HEK293 (cell line): ENCODE data around the gene ICE2.

Source experiments
- CTCF ChIA-PET: fragments of 350-600 bp; formaldehyde crosslinking; extraction: SDS; loops from one replicate; lab custom pipeline; 2021; ENCODE audit warnings: antibody characterized with exemption; lab: Yijun Ruan, JAX
- POLR2A ChIA-PET: fragments of 300-600 bp; formaldehyde crosslinking; extraction: SDS; loops from one replicate; lab custom pipeline; 2020; ENCODE audit warnings: antibody characterized with exemption, inconsistent platforms; lab: Yijun Ruan, JAX
- H3K27ac ChIP-seq: fragments of 200-500 bp; sonication (Bioruptor generic); 2 replicates; pipeline ENCODE4 v1.5.1; 2014; ENCODE audit warnings: low read depth, low read length, control low read depth, inconsistent platforms; ENCODE audit errors: extremely low read depth
- H3K36me3 ChIP-seq, 2 experiments: fragments of 200-500 bp in 1 of 2; sonication (Bioruptor generic) in 1 of 2; 1 replicate in 1 of 2; 2 replicates in 1 of 2; pipeline ENCODE4 v1.5.1; 2014 to 2017; ENCODE audit warnings: inconsistent platforms in 2 of 2, low read length in 2 of 2; ENCODE audit not compliant: control insufficient read depth in 2 of 2, insufficient read depth in 1 of 2
- H3K4me1 ChIP-seq: fragments of 200-500 bp; sonication (Bioruptor generic); 2 replicates; pipeline ENCODE4 v1.5.1; 2014; ENCODE audit warnings: mild to moderate bottlenecking, low read length, inconsistent platforms; ENCODE audit not compliant: control insufficient read depth, insufficient read depth
- H3K4me3 ChIP-seq: 2 replicates; pipeline ENCODE4 v1.5.1; 2011; ENCODE audit warnings: low read depth, mild to moderate bottlenecking, control low read depth, low read length, moderate library complexity
- H3K9me3 ChIP-seq: fragments of 200-500 bp; sonication (Bioruptor generic); 2 replicates; pipeline ENCODE4 v1.5.1; 2014; ENCODE audit warnings: low read depth, low read length, inconsistent platforms; ENCODE audit not compliant: control insufficient read depth, insufficient read depth
- FEZF1 ChIP-seq: fragments of 450-650 bp; formaldehyde crosslinking; IDR thresholded peaks from 2 replicates; pipeline ENCODE4 v1.5.1; 2016; ENCODE audit warnings: missing biosample characterization, missing genetic modification characterization
- GLI4 ChIP-seq: fragments of 450-650 bp; formaldehyde crosslinking; IDR thresholded peaks from 2 replicates; pipeline ENCODE4 v1.5.1; 2016; ENCODE audit warnings: missing biosample characterization, missing genetic modification characterization
- GLIS1 ChIP-seq: fragments of 450-650 bp; formaldehyde crosslinking; IDR thresholded peaks from 2 replicates; pipeline ENCODE4 v1.5.1; 2016; ENCODE audit warnings: missing biosample characterization, missing genetic modification characterization
- IKZF3 ChIP-seq: fragments of 450-650 bp; IDR thresholded peaks from 2 replicates; pipeline ENCODE4 v1.5.0; 2018; ENCODE audit warnings: missing biosample characterization, mild to moderate bottlenecking, missing genetic modification characterization, moderate library complexity
- KLF1 ChIP-seq: fragments of 450-650 bp; formaldehyde crosslinking; IDR thresholded peaks from 2 replicates; pipeline ENCODE4 v1.5.1; 2016; ENCODE audit warnings: missing biosample characterization, missing genetic modification characterization
- KLF10 ChIP-seq: fragments of 450-650 bp; IDR thresholded peaks from 2 replicates; pipeline ENCODE4 v1.5.1; 2018; ENCODE audit warnings: missing biosample characterization, mild to moderate bottlenecking, missing genetic modification characterization
- SP7 ChIP-seq: fragments of 450-650 bp; formaldehyde crosslinking; IDR thresholded peaks from 2 replicates; pipeline ENCODE4 v1.5.1; 2016; ENCODE audit warnings: missing biosample characterization, missing genetic modification characterization
- WT1 ChIP-seq: fragments of 450-650 bp; formaldehyde crosslinking; IDR thresholded peaks from 2 replicates; pipeline ENCODE4 v1.5.1; 2016; ENCODE audit warnings: missing biosample characterization, missing genetic modification characterization
- ZBTB1 ChIP-seq: fragments of 450-650 bp; formaldehyde crosslinking; IDR thresholded peaks from 2 replicates; pipeline ENCODE4 v1.5.1; 2016; ENCODE audit warnings: missing biosample characterization, missing genetic modification characterization
- ZBTB20 ChIP-seq: fragments of 450-650 bp; formaldehyde crosslinking; IDR thresholded peaks from 2 replicates; pipeline ENCODE4 v1.5.1; 2016; ENCODE audit warnings: missing biosample characterization, missing genetic modification characterization
- ZEB2 ChIP-seq: fragments of 450-650 bp; formaldehyde crosslinking; IDR thresholded peaks from 2 replicates; pipeline ENCODE4 v1.5.1; 2016; ENCODE audit warnings: missing biosample characterization, missing genetic modification characterization
- ZIC2 ChIP-seq: fragments of 450-650 bp; formaldehyde crosslinking; IDR thresholded peaks from 2 replicates; pipeline ENCODE4 v1.5.1; 2016; ENCODE audit warnings: missing biosample characterization, missing genetic modification characterization
- ZNF140 ChIP-seq: fragments of 450-650 bp; formaldehyde crosslinking; IDR thresholded peaks from 2 replicates; pipeline ENCODE4 v1.5.1; 2016; ENCODE audit warnings: missing biosample characterization, missing genetic modification characterization
- ZNF169 ChIP-seq: fragments of 450-650 bp; formaldehyde crosslinking; IDR thresholded peaks from 2 replicates; pipeline ENCODE4 v1.5.1; 2016; ENCODE audit warnings: missing biosample characterization, missing genetic modification characterization
- ZNF433 ChIP-seq: fragments of 450-650 bp; formaldehyde crosslinking; IDR thresholded peaks from 2 replicates; pipeline ENCODE4 v1.5.1; 2016; ENCODE audit warnings: missing biosample characterization, missing genetic modification characterization, low read depth
- ZNF571 ChIP-seq: fragments of 450-650 bp; formaldehyde crosslinking; IDR thresholded peaks from 2 replicates; pipeline ENCODE4 v1.5.0; 2017; ENCODE audit warnings: missing biosample characterization, missing genetic modification characterization
- ZNF670 ChIP-seq: fragments of 450-650 bp; formaldehyde crosslinking; IDR thresholded peaks from 2 replicates; pipeline ENCODE4 v1.5.1; 2016; ENCODE audit warnings: missing biosample characterization, missing genetic modification characterization, low read depth
- ZNF747 ChIP-seq: fragments of 450-650 bp; formaldehyde crosslinking; IDR thresholded peaks from 2 replicates; pipeline ENCODE4 v1.5.1; 2016; ENCODE audit warnings: missing biosample characterization, missing genetic modification characterization
- ZNF776 ChIP-seq: fragments of 450-650 bp; formaldehyde crosslinking; IDR thresholded peaks from 2 replicates; pipeline ENCODE4 v1.5.0; 2017; ENCODE audit warnings: missing biosample characterization, missing genetic modification characterization, borderline replicate concordance
- TF ChIP-seq, protein P1 (sequence below): fragments of 450-650 bp; formaldehyde crosslinking; IDR thresholded peaks from 2 replicates; pipeline ENCODE4 v1.5.1; 2016; ENCODE audit warnings: missing biosample characterization, missing genetic modification characterization
- TF ChIP-seq, protein P2 (sequence below): fragments of 450-650 bp; formaldehyde crosslinking; optimal IDR thresholded peaks from 2 replicates; pipeline ENCODE3; 2016; ENCODE audit warnings: missing biosample characterization, mild to moderate bottlenecking, missing genetic modification characterization
- TF ChIP-seq, protein P3 (sequence below): fragments of 450-650 bp; formaldehyde crosslinking; IDR thresholded peaks from 2 replicates; pipeline ENCODE4 v1.5.1; 2016; ENCODE audit warnings: missing biosample characterization, missing genetic modification characterization
- TF ChIP-seq, protein P4 (sequence below): fragments of 450-650 bp; formaldehyde crosslinking; IDR thresholded peaks from 2 replicates; pipeline ENCODE4 v1.5.1; 2016; ENCODE audit warnings: missing biosample characterization, missing genetic modification characterization
- TF ChIP-seq, protein P5 (sequence below): fragments of 450-650 bp; formaldehyde crosslinking; IDR thresholded peaks from 2 replicates; pipeline ENCODE4 v1.5.1; 2016; ENCODE audit warnings: missing biosample characterization, missing genetic modification characterization

Gene ICE2

DNA sequence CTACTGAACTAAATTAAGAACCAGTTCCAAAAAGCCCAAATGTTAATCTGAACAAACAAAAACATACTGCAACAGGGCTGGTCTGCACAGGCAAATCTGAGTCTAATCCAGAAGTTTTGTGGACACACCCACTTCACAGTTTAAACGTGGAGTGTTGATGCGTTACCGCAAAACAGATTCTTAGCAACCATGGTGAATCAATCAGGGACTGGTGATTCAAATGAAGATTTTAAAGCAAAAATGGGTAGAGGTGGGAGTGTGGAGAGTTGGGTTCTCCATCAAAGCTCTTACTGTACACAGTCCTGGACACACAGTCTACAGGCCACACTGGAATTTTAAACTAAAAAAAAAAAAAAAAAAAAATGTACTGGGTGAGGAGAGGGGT is 86.3 kb downstream of the ICE2 start (continued):
- TF ChIP-seq ZNF433 (tag by site-specific recombination) = no peak
- TF ChIP-seq ZNF747 (tag by site-specific recombination) = no peak
- TF ChIP-seq KLF10 (tag by site-specific recombination) = peak; percentile 68; the same call in 1 of the 2 replicates
- TF ChIP-seq, protein P1, sequence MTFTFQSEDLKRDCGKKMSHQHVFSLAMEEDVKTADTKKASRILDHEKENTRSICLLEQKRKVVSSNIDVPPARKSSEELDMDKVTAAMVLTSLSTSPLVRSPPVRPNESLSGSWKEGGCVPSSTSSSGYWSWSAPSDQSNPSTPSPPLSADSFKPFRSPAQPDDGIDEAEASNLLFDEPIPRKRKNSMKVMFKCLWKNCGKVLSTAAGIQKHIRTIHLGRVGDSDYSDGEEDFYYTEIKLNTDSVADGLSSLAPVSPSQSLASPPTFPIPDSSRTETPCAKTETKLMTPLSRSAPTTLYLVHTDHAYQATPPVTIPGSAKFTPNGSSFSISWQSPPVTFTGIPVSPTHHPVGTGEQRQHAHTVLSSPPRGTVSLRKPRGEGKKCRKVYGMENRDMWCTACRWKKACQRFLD (tag by site-specific recombination) = no peak
- TF ChIP-seq, protein P2, sequence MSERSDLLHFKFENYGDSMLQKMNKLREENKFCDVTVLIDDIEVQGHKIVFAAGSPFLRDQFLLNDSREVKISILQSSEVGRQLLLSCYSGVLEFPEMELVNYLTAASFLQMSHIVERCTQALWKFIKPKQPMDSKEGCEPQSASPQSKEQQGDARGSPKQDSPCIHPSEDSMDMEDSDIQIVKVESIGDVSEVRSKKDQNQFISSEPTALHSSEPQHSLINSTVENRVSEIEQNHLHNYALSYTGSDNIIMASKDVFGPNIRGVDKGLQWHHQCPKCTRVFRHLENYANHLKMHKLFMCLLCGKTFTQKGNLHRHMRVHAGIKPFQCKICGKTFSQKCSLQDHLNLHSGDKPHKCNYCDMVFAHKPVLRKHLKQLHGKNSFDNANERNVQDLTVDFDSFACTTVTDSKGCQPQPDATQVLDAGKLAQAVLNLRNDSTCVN (tag by site-specific recombination) = no peak
- TF ChIP-seq IKZF3 (tag by site-specific recombination) = no peak

DNA sequence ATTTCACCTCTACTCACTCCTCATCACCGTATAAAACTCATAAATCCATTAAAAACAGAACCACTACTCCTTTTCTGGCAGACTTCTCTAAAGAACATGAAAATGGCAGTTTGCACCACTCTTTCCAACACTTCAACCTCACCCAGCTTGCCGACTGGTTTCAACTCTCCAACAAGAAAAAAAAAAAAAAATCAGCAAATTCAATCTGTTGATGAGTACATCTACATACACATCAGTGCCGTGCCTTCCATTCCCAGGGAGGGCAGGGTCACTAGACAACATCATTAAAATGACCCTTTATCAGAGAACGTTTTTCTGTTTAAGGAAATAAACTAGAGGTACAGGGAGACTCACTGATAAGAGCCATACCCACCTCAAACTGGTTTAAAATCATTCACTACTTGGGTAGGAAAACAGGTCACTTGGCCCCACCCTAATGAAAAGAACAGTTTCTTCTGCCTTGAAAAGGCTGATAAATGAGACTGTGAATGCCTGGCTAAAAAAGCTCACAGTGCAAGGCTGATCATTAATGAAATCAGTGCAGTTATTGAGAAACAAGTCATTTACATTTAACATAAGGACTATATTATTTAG is 87.1 kb downstream of the ICE2 start:
- Histone ChIP-seq H3K27ac (peak overlapping the region; percentile 8; the same call in 1 of the 2 replicates), H3K9me3 (no peaks in the 10 kb centered on the region), H3K4me3 (no peak overlapping the region), H3K4me1 (peaks cover 48% of the 10 kb centered on the region), H3K36me3 (peaks cover 0 to 40% of the 10 kb centered on the region in 2 experiments; a peak in 2 of 3 replicates)
- ChIA-PET POLR2A (interaction anchor here (1.0 kb wide), 1 partner anchor 17 kb away, joined by 4 read pairs; no protein-coding TSS in a partner anchor), CTCF (no interaction called here)
- TF ChIP-seq FEZF1 = peak; percentile 67
- TF ChIP-seq ZNF670 (tag by site-specific recombination) = no peak
- no peak for TF ChIP-seq ZNF571 (tag by site-specific recombination)

DNA sequence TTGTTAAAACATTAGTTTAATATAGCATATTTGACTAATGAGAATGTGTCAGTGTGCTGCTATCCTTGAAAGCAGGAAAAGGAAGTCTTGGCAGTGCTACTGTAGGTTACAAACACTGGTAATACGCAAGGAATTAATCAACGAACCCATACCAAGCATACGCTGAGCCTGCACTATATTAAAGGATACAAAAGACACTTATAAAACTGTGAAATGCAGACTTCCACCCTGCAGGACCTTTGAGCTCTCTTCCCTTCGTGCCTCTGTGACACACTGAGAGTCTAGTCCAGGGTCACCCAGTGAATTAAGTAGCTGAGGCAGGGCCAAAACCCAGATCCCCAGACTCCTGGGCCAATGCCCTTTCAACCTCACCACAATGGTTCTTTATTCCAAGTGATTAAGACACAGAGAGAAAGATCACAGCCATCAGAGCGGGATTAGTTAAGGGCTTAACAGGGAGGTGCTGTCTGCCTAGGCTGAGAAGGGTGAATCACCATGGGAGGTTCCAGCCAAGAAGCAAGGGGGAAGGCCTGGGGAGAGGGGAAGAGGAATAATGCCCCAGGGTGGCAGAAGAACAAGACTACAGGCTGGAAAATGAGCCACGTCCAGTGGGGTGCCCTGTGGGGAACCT is 88.0 kb downstream of the ICE2 start:
- Histone ChIP-seq H3K4me1 (peaks cover 48% of the 10 kb centered on the region), H3K4me3 (no peak overlapping the region), H3K27ac (peak overlapping the region; percentile 27; the same call in 1 of the 2 replicates), H3K36me3 (peaks cover 0 to 35% of the 10 kb centered on the region in 2 experiments; a peak in 2 of 3 replicates), H3K9me3 (no peaks in the 10 kb centered on the region)
- ChIA-PET CTCF (no interaction called here), POLR2A (interaction anchor here (1.0 kb wide), 1 partner anchor 16 kb away, joined by 4 read pairs; no protein-coding TSS in a partner anchor)
- TF ChIP-seq SP7 (tag by site-specific recombination) (peak; percentile 65), ZIC2 (tag by site-specific recombination) (peak; percentile 94), ZEB2 (0 out of 2 replicates have a peak, but pooled peaks have one; percentile 15), ZNF140 (tag by site-specific recombination) (no peak), ZNF169 (tag by site-specific recombination) (no peak), GLI4 (tag by site-specific recombination) (no peak), ZBTB1 (tag by site-specific recombination) (no peak), ZBTB20 (tag by site-specific recombination) (peak; percentile 28; the same call in 1 of the 2 replicates), GLIS1 (tag by site-specific recombination) (peak; percentile 57; the same call in 1 of the 2 replicates), ZNF776 (no peak), KLF1 (tag by site-specific recombination) (peak; percentile 37; the same call in 1 of the 2 replicates), WT1 (tag by site-specific recombination) (peak; percentile 72)
- TF ChIP-seq, protein P3, sequence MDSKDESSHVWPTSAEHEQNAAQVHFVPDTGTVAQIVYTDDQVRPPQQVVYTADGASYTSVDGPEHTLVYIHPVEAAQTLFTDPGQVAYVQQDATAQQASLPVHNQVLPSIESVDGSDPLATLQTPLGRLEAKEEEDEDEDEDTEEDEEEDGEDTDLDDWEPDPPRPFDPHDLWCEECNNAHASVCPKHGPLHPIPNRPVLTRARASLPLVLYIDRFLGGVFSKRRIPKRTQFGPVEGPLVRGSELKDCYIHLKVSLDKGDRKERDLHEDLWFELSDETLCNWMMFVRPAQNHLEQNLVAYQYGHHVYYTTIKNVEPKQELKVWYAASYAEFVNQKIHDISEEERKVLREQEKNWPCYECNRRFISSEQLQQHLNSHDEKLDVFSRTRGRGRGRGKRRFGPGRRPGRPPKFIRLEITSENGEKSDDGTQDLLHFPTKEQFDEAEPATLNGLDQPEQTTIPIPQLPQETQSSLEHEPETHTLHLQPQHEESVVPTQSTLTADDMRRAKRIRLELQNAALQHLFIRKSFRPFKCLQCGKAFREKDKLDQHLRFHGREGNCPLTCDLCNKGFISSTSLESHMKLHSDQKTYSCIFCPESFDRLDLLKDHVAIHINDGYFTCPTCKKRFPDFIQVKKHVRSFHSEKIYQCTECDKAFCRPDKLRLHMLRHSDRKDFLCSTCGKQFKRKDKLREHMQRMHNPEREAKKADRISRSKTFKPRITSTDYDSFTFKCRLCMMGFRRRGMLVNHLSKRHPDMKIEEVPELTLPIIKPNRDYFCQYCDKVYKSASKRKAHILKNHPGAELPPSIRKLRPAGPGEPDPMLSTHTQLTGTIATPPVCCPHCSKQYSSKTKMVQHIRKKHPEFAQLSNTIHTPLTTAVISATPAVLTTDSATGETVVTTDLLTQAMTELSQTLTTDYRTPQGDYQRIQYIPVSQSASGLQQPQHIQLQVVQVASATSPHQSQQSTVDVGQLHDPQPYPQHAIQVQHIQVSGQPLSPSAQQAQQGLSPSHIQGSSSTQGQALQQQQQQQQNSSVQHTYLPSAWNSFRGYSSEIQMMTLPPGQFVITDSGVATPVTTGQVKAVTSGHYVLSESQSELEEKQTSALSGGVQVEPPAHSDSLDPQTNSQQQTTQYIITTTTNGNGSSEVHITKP = peak; percentile 81
- TF ChIP-seq, protein P4, sequence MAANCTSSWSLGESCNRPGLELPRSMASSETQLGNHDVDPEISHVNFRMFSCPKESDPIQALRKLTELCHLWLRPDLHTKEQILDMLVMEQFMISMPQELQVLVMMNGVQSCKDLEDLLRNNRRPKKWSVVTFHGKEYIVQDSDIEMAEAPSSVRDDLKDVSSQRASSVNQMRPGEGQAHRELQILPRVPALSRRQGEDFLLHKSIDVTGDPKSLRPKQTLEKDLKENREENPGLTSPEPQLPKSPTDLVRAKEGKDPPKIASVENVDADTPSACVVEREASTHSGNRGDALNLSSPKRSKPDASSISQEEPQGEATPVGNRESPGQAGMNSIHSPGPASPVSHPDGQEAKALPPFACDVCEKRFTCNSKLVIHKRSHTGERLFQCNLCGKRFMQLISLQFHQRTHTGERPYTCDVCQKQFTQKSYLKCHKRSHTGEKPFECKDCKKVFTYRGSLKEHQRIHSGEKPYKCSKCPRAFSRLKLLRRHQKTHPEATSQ (tag by site-specific recombination) = no peak
- TF ChIP-seq, protein P5, sequence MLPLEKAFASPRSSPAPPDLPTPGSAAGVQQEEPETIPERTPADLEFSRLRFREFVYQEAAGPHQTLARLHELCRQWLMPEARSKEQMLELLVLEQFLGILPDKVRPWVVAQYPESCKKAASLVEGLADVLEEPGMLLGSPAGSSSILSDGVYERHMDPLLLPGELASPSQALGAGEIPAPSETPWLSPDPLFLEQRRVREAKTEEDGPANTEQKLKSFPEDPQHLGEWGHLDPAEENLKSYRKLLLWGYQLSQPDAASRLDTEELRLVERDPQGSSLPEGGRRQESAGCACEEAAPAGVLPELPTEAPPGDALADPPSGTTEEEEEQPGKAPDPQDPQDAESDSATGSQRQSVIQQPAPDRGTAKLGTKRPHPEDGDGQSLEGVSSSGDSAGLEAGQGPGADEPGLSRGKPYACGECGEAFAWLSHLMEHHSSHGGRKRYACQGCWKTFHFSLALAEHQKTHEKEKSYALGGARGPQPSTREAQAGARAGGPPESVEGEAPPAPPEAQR (tag by site-specific recombination) = no peak
